UCSD-AML1 (cell line): ENCODE measurements around the gene EFR3B.
"Not testable (repeated sequence)": the region's sequence is repeated elsewhere in the genome, so short reads cannot be mapped to it uniquely, and the experiment has no call there.

Experiments used
- DNase-seq: peaks from one replicate; lab custom pipeline; 2025; ENCODE audit not compliant: unreplicated experiment; lab: John Stamatoyannopoulos, UW

Gene EFR3B

DNA sequence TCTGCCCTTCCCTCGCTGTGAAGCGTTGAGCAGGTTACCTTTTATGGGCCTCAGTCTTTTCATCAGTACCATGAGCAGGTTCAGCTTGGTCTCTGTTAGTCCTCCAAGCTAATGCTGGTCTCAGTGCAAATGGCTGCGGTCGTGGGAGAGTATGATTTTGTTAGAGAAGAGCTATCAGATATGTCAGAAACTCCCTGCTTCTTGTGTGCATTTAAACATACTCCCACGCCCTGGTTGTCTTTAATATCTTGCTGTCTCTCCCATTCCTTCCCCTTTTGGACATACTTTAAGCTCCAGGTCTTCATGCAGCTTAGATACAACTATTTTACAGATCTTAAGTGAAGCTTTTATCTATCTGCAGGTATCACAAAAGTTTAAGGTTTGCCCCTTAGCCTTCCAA is 62.9 kb downstream of the EFR3B start:
- no peak for DNase-seq

- DNase-seq, result no peak
These were observed 63.6 kb downstream of the EFR3B start for GRCh38 chr2:25105336-25106085.

DNA sequence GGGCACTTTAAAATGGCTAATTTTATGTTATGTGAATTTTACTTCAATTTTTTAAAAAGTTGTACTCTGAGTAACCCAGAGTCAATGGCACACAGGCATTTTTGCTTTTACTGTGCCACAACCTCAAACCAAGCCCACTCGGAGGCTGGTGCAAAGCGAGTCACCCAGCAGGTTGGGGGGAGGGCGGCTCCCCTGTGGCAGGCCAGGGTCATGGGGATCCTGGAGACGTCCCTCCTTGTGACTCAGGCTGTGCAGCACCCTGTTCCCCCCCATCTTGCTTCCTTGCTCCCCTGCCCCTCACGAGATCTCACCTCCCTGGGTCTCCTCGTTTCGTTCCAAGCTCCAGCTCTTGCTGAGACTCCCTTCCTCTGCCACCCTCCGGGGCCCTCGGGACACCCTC is 67.9 kb downstream of the EFR3B start:
- DNase-seq, result no peak

- no peak for DNase-seq
These were observed 70.2 kb downstream of the EFR3B start for GRCh38 chr2:25112113-25112512.

- DNase-seq, result no peak
These were observed 73.5 kb downstream of the EFR3B start for GRCh38 chr2:25115249-25115883.

- DNase-seq, result no peak
These were observed 74.0 kb downstream of the EFR3B start for GRCh38 chr2:25115902-25116301.

DNA sequence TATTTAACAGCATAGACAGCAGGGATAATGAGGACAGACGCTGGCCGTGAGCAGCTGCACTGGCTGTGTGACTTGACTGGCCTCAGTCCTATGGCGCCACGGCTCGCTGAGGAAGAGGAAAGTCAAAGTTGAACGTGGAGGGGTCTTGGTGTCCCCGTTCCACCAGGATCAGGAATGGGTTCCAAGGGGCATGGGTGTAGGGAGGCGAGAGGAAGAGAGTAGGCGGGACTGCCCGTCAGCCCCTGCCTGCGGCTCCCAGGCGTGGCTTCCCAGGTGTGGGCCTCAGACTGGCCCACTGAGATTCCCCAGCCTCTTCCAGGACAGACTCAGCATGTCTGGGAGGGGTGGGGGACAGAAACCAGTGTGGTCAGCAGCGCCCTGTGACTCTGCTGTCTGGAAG is 75.1 kb downstream of the EFR3B start:
- no peak for DNase-seq

- DNase-seq, result no peak
These were observed 77.4 kb downstream of the EFR3B start for GRCh38 chr2:25119263-25119662.

- no peak for DNase-seq
These were observed 80.5 kb downstream of the EFR3B start for GRCh38 chr2:25122367-25122766.

GRCh38 chr2:25123682-25124081 is 81.8 kb downstream of the EFR3B start:
- peak; percentile 67 for DNase-seq

GRCh38 chr2:25125189-25125588 is 83.3 kb downstream of the EFR3B start:
- DNase-seq, result no peak

DNA sequence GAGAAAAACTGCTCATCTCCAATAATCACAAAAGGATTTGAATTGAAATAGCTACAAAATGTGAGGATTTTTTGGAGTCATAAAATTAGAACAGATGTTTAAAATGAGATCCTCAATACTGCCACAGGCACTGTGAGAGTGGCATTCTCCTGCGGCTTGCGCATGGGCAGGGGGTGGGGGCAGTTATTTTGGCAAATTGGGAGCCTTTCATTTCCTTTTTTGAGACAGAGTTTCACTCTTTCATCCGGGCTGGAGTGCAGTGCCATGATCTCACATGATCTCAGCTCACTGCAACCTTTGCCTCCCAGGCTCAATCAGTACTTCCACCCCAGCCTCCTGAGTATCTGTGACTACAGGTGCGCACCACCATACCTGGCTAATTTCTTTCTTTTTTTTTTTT is 84.1 kb downstream of the EFR3B start:
- DNase-seq, result no peak

GRCh38 chr2:25127071-25127470 is 85.2 kb downstream of the EFR3B start:
- DNase-seq, result not testable (repeated sequence)

GRCh38 chr2:25127646-25128045 is 85.8 kb downstream of the EFR3B start:
- no peak for DNase-seq

DNA sequence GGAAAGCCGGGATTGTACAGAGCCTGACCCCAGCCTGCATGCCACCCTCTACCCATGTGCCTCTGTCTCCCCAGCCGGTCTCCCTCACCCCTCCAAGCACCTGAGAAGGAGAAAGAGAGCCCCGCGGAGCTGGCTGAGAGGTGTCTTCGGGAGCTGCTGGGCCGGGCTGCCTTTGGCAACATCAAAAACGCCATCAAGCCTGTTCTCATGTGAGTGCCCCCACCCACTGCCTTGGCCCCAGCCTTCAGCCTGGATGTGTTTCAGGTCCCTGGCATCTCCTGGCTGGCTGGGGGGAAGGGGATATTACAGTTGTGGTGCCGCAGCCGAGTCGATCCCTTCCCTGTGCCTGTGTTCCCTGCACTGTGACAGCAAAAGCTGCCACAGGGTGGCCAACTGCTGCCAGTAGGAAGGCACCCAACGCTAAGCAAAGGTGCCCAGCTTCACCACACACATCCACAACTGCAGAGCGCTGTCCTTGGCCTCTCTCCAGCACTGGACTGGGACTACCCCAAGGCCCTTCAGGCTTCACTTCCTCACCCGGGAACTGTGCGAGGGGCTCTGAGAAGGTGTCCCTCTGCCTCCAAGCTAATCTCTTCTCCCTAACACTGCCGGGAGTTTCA is 88.1 kb downstream of the EFR3B start:
- DNase-seq, result no peak

DNA sequence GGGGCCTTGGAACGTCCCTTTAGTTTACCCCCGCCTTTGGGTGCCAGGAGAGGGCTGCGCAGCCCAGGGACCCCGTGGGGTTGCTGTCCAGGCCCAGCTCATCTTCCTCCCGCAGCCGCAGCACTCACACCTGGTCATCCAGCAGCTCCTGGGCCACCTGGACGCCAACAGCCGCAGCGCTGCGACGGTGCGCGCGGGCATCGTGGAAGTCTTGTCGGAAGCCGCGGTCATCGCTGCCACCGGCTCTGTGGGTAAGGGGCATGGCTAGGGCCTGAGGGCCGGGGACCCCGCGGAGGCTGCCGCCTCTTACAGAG is 89.3 kb downstream of the EFR3B start:
- DNase-seq, result no peak

GRCh38 chr2:25131567-25132298 is 89.9 kb downstream of the EFR3B start:
- DNase-seq, result no peak

- no peak for DNase-seq
These were observed 90.4 kb downstream of the EFR3B start for GRCh38 chr2:25132299-25132635.

DNA sequence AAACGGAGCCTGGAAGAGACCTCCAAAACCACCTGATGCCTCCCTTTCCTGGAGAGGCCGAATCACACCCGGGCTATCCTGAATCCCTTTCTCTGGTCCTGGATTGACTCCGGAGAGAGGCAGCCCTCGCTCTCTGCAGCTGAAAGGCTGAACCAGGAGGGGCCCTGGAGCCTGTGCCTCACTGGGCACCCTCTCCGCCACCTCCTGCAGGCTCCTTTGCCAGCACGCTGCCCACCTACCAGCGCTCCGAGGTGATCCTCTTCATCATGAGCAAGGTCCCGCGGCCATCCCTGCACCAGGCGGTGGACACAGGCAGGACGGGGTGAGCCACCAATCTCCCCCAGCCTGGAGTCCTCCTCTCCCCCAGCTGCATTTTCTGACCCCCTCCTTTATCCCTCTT is 90.8 kb downstream of the EFR3B start:
- DNase-seq, result no peak

- DNase-seq, result not testable (repeated sequence)
These were observed 98.7 kb downstream of the EFR3B start for GRCh38 chr2:25140535-25140934.

- DNase-seq, result no peak
These were observed 99.2 kb downstream of the EFR3B start for GRCh38 chr2:25141120-25141519.

DNA sequence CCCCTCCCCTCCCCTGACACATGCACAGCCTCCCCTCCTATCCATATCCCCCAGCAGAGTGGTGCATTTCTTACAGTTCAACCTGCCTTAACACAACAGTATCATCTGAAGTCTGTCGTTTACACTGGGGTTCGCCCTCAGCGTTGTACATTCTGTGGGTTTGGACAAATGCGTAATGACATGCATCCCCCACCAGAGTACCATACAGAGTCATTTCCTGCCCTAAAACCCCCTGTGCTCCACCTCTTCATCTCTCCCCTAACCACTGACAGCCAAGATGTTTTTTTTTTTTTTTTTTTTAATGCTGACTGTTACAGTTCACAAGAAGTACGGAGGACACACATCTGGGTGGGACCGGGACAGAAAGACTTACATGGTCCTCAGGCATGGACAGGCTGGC is 103.9 kb downstream of the EFR3B start:
- DNase-seq, result no peak
